Osteocyte (in vitro differentiated cells): ENCODE measurements around the gene RAD51B. TPM values are rescaled to one million over a fixed set of nuclear protein-coding genes. Genes with fewer than 3 reads are reported as not detected.

Source experiments
- DNase-seq: peaks from one replicate; pipeline ENCODE4 v3.0.0; 2021; ENCODE audit warnings: mixed read lengths; ENCODE audit not compliant: unreplicated experiment; ENCODE audit errors: extremely low spot score
- H3K27ac Mint-ChIP-seq: one replicate; pipeline ENCODE4 v1.8.0; 2021; ENCODE audit warnings: mild to moderate bottlenecking, mixed read lengths; ENCODE audit not compliant: unreplicated experiment
- H3K27me3 Mint-ChIP-seq: one replicate; pipeline ENCODE4 v1.8.0; 2021; ENCODE audit warnings: mixed read lengths; ENCODE audit not compliant: unreplicated experiment
- H3K36me3 Mint-ChIP-seq: one replicate; pipeline ENCODE4 v1.8.0; 2021; ENCODE audit warnings: mixed read lengths; ENCODE audit not compliant: unreplicated experiment
- H3K4me1 Mint-ChIP-seq: one replicate; pipeline ENCODE4 v1.8.0; 2021; ENCODE audit warnings: mixed read lengths; ENCODE audit not compliant: unreplicated experiment
- H3K4me3 Mint-ChIP-seq: one replicate; pipeline ENCODE4 v1.8.0; 2021; ENCODE audit warnings: mild to moderate bottlenecking, moderate library complexity, mixed read lengths; ENCODE audit not compliant: unreplicated experiment
- H3K9me3 Mint-ChIP-seq: one replicate; pipeline ENCODE4 v1.8.0; 2021; ENCODE audit warnings: mixed read lengths; ENCODE audit not compliant: unreplicated experiment
- total RNA-seq: library from RNA; stranded (reverse); gene quantifications from 2 replicates; pipeline ENCODE4 v1.2.1, GENCODE V29; 2021
- TF ChIP-seq, protein P1 (sequence below): fragments of 200-600 bp; sonication (generic); IDR thresholded peaks from 2 replicates; pipeline ENCODE4 v1.5.0; 2021; ENCODE audit warnings: antibody characterized with exemption, mild to moderate bottlenecking, moderate library complexity

Gene RAD51B
- total RNA-seq, 1 donor from 2014 or later: 12.7 TPM

DNA sequence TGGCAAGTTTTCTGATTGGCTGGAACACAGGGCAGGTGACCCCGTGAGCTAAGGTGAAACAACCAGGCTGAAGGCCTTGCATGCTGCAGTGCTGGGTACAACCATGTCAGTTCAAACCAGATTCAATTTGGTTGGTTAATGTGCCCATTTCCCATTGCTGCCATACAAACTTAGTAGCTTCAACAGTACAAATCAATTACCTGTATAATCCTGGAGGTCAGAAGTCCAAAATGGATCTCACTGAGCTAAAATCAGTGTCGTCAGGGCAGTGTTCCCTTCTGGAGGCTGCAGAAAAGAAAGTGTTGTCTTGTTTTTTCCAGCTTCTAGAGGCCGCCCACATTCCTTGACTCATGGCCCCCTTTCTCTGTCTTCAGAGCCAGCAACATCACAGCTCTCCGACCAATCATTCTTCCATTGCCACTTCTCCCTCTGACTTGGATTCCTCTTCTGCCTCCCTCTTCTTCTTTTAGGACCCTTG lies 751.6 kb downstream of the RAD51B start:
- H3K4me3 Mint-ChIP-seq: no peak overlapping the region
- no peak for DNase-seq
- no peak overlapping the region for H3K27ac Mint-ChIP-seq
- no peaks in the 10 kb centered on the region for H3K9me3 Mint-ChIP-seq
- no peaks in the 10 kb centered on the region for H3K27me3 Mint-ChIP-seq
- H3K4me1 Mint-ChIP-seq: peaks cover 35% of the 10 kb centered on the region
- no peaks in the 10 kb centered on the region for H3K36me3 Mint-ChIP-seq
- TF ChIP-seq, protein P1, sequence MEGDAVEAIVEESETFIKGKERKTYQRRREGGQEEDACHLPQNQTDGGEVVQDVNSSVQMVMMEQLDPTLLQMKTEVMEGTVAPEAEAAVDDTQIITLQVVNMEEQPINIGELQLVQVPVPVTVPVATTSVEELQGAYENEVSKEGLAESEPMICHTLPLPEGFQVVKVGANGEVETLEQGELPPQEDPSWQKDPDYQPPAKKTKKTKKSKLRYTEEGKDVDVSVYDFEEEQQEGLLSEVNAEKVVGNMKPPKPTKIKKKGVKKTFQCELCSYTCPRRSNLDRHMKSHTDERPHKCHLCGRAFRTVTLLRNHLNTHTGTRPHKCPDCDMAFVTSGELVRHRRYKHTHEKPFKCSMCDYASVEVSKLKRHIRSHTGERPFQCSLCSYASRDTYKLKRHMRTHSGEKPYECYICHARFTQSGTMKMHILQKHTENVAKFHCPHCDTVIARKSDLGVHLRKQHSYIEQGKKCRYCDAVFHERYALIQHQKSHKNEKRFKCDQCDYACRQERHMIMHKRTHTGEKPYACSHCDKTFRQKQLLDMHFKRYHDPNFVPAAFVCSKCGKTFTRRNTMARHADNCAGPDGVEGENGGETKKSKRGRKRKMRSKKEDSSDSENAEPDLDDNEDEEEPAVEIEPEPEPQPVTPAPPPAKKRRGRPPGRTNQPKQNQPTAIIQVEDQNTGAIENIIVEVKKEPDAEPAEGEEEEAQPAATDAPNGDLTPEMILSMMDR: no peak

DNA sequence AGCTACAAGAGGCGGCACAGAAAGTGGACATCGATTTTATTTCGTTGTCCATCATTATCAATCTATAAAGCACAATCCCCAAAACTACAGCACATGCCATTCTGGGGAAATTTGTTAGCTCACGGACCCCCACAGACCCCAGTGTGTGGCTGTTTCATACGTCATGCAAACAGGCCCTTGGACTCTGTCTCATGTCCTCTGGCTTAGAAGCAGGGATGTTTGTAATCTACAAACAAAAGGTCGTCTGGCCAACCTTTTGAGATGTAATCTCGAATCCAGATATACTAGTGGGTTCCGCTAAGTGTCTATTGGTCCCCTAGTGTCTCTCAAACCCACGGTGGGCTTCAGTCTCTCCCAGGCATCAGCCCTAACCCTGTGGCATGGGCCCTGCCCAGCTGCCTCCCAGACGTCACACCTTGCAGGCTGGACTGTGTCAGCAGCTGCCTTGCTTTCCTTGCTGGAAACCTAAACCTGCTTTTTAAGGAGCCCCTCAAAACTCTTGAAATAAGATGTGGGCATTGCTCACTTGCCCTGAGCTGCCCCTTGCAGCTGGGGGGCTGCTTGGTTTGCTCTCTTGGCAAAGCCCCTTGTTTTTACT lies 752.4 kb downstream of the RAD51B start:
- no peak for DNase-seq
- no peak overlapping the region for H3K27ac Mint-ChIP-seq
- H3K4me3 Mint-ChIP-seq: no peak overlapping the region

DNA sequence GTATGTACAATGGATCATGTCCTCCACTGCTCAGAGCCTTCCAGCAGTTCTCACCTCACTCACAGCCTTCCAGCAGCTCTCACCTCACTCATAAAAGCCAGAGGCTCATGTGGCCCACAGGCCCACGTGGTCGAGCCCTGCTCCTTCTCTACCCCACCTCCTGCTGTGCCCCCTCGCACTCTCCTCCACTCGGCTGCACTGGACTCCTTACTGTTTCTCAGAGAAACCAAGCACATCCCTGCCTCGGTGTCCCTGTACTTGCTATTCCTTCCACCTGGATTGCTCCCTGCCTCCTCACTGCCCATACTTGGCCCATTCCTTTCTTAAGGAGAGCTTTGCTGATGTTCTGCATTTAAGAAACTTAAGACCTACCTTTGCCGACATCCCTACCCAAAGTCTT lies 753.5 kb downstream of the RAD51B start:
- no peak for DNase-seq
- no peak overlapping the region for H3K27ac Mint-ChIP-seq
- H3K27me3 Mint-ChIP-seq: no peaks in the 10 kb centered on the region
- no peaks in the 10 kb centered on the region for H3K9me3 Mint-ChIP-seq
- TF ChIP-seq, protein P1: no peak
- no peaks in the 10 kb centered on the region for H3K36me3 Mint-ChIP-seq
- H3K4me3 Mint-ChIP-seq: no peak overlapping the region
- peaks cover 54% of the 10 kb centered on the region for H3K4me1 Mint-ChIP-seq

More for the DNA sequence above, 752.4 kb downstream of the RAD51B start:
- no peaks in the 10 kb centered on the region for H3K36me3 Mint-ChIP-seq
- peaks cover 43% of the 10 kb centered on the region for H3K4me1 Mint-ChIP-seq
- H3K9me3 Mint-ChIP-seq: no peaks in the 10 kb centered on the region
- TF ChIP-seq, protein P1: no peak
- H3K27me3 Mint-ChIP-seq: no peaks in the 10 kb centered on the region

DNA sequence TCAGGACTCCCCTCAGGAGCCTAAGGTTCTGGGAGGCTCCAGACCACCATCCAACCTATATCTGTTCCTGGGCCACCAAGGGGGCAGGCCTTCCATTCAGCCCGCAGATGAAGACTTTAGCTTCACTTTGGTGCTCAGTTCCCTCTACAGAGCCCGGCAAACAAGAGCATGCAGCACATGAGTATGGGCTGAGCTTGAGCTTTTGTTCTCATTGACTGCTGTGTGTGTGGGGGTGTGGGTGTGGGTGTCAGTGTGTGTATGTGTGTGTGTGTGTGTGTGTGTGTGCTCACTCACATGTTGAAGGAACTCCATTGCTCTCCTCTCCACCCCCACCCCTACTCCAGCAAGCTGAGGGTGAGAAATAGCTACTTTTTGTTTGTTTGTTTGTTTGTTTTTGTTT lies 754.1 kb downstream of the RAD51B start:
- no peaks in the 10 kb centered on the region for H3K36me3 Mint-ChIP-seq
- no peak for DNase-seq
- H3K9me3 Mint-ChIP-seq: no peaks in the 10 kb centered on the region
- no peak overlapping the region for H3K27ac Mint-ChIP-seq
- H3K4me1 Mint-ChIP-seq: peaks cover 58% of the 10 kb centered on the region
- no peak overlapping the region for H3K4me3 Mint-ChIP-seq
- TF ChIP-seq, protein P1: no peak
- no peaks in the 10 kb centered on the region for H3K27me3 Mint-ChIP-seq

DNA sequence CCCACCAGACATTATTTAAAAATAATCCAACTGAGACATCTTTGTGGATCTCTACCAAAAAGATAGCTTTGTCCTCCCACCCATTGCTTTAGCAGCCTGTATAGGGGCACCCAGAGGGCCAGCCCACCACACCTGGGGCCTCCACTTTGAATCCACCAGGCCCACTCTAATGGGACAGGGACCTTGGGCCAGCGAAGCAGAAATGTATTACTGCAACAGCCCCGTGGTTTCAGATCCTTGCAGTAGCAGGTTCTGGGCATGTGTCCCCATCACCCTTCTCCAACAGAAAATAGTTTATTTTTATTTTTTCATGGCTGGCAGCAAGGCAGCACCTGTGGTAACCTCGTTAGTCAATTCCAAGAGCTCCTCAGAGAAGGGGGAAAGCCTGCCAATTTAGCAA lies 754.9 kb downstream of the RAD51B start:
- H3K27me3 Mint-ChIP-seq: no peaks in the 10 kb centered on the region
- no peaks in the 10 kb centered on the region for H3K9me3 Mint-ChIP-seq
- TF ChIP-seq, protein P1: no peak
- DNase-seq: no peak
- H3K36me3 Mint-ChIP-seq: no peaks in the 10 kb centered on the region
- no peak overlapping the region for H3K4me3 Mint-ChIP-seq
- H3K27ac Mint-ChIP-seq: no peak overlapping the region
- peaks cover 52% of the 10 kb centered on the region for H3K4me1 Mint-ChIP-seq
